HL-60 (cell line): ENCODE data around the gene TARS1.

Experiments used
- CTCF ChIP-seq: IDR thresholded peaks from one replicate; pipeline ENCODE4 v1.5.1; 2011; ENCODE audit warnings: low read length, control low read depth, inconsistent platforms; ENCODE audit not compliant: insufficient read depth
- POLR2AphosphoS5 ChIP-seq: IDR thresholded peaks from 2 replicates; pipeline ENCODE4 v1.6.1; 2012; ENCODE audit warnings: low read depth

GRCh38 chr5:33460210-33460609, 19.4 kb downstream of the TARS1 start:
- TF ChIP-seq CTCF, result no peak
- TF ChIP-seq POLR2AphosphoS5, result no peak
